Measurements from ENCODE around the gene CRB2. TPM values are rescaled to one million over a fixed set of nuclear protein-coding genes. Genes with fewer than 3 reads are reported as not detected.

Gene CRB2
- total RNA-seq, 1 donor from 2014 or later = 6.8 TPM

DNA sequence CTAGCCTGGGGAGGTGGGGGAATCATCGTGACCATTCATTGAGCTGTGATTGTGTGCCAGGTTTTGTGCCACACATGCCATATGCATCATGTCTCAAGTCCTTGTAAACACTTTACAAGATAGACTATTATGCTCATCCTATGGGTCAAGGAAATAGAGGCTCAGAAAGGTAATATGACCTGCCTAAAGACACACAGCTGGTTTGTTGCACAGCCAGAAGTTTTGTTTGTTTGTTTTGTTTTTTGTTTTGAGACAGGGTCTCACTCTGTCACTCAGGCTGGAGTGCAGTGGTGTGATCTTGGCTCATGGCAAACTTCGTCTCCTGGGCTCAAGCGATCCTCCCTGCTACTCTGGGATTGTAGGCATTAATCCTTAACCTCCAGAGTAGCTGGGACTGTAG, 21.4 kb upstream of the CRB2 start:
- Mint-ChIP-seq H3K9me3 (ENCODE audit: unreplicated experiment) (peaks cover 1% of the 10 kb centered on the region), H3K27ac (ENCODE audit: unreplicated experiment) (no peak overlapping the region), H3K36me3 (ENCODE audit: unreplicated experiment) (no peaks in the 10 kb centered on the region), H3K4me1 (ENCODE audit: low read depth, unreplicated experiment) (peaks cover 1% of the 10 kb centered on the region), H3K27me3 (ENCODE audit: unreplicated experiment) (peaks cover 5% of the 10 kb centered on the region), H3K4me3 (ENCODE audit: unreplicated experiment) (no peak overlapping the region)
- no peak for DNase-seq
- no peak for TF ChIP-seq CTCF (IDR thresholded peaks at IDR 0.05; ENCODE audit: partially characterized antibody, unreplicated experiment)

DNA sequence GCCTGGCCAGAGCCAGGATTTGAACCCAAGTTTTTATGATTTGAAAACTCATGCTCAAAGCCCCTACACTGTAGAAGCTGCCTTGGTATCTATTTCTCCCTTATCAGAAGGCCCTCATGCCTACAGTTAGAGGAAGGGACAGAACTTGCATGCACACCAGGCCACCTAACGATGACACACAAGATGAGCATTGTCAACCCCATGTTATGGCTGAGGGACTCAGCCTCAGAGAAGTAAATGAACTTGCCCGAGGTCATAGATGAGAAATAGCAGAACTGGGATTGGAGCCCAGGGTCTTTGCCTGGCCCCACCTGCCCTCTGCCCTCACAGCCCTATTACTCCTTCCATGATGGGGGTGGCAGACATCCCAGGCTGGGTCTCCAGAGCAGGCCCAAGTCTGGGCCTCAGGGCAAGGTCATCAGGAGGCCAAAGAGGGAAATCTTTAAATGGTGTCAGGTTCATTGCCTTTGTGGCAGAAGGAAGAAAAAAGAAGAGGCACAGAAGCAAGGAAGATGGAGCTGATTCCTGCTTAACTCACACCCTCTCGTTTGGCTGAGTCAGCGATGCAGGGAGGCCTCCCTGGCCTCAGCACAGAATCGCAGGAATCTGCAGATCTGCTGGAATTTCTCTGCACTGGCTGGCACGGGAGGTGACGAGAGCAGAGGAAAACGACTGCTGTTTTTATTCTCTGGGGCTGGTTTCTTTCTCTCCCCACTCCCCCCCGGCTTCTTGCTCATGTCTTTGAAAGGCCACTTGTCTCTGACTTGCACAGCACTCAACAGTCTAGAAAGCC, 20.6 kb upstream of the CRB2 start:
- Mint-ChIP-seq H3K27ac (ENCODE audit: unreplicated experiment) (no peak overlapping the region), H3K4me3 (ENCODE audit: unreplicated experiment) (no peak overlapping the region), H3K9me3 (ENCODE audit: unreplicated experiment) (peaks cover 1% of the 10 kb centered on the region), H3K27me3 (ENCODE audit: unreplicated experiment) (peaks cover 5% of the 10 kb centered on the region), H3K36me3 (ENCODE audit: unreplicated experiment) (no peaks in the 10 kb centered on the region), H3K4me1 (ENCODE audit: low read depth, unreplicated experiment) (peaks cover 1% of the 10 kb centered on the region)
- no peak for DNase-seq
- TF ChIP-seq CTCF (IDR thresholded peaks at IDR 0.05; ENCODE audit: partially characterized antibody, unreplicated experiment) = no peak

DNA sequence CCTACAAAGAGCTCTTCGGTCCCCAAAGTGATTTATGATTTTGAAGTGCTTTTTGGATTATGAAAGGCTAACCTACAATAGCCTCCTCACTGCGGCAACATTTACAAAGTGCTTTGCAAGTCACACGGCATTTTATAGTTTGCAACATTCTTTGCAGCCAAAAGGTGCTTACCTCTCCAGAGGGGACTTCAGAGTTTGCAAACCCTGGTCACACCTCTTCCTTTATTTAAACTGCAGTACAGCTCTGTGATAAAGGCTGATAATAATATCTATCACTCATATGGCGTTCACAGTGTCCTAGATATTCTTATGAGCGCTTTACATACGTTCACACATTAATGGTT, 20.0 kb upstream of the CRB2 start:
- no peak for DNase-seq
- TF ChIP-seq CTCF (IDR thresholded peaks at IDR 0.05; ENCODE audit: partially characterized antibody, unreplicated experiment) = no peak
- H3K4me3 Mint-ChIP-seq (ENCODE audit: unreplicated experiment) = no peak overlapping the region
- H3K4me1 Mint-ChIP-seq (ENCODE audit: low read depth, unreplicated experiment) = peaks cover 1% of the 10 kb centered on the region
- peaks cover 1% of the 10 kb centered on the region for H3K9me3 Mint-ChIP-seq (ENCODE audit: unreplicated experiment)
- no peak overlapping the region for H3K27ac Mint-ChIP-seq (ENCODE audit: unreplicated experiment)
- H3K36me3 Mint-ChIP-seq (ENCODE audit: unreplicated experiment) = no peaks in the 10 kb centered on the region
- H3K27me3 Mint-ChIP-seq (ENCODE audit: unreplicated experiment) = peaks cover 5% of the 10 kb centered on the region

DNA sequence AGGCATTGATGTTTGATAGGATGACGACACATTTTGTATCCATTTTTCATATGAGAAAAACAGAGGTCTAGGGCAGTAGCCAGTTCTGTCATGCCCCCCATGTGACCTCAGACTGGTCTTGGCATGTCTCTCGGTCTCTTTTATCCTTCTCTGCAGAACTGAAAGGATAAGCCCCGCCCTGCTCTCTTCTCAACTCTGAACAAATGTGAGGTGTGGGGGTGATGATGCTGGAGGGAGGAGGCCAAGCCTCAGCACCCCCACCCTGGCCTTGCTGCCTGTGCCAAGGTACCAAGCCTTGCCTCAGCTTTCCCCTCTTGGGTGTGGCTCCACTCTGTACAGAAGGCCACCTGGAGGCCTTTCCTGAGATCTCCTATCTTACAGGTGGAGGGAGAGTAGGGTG, 19.5 kb upstream of the CRB2 start:
- Mint-ChIP-seq H3K36me3 (ENCODE audit: unreplicated experiment) (no peaks in the 10 kb centered on the region), H3K4me1 (ENCODE audit: low read depth, unreplicated experiment) (peaks cover 1% of the 10 kb centered on the region), H3K27ac (ENCODE audit: unreplicated experiment) (no peak overlapping the region)

More for the DNA sequence above, 19.5 kb upstream of the CRB2 start:
- no peak for DNase-seq
- TF ChIP-seq CTCF (IDR thresholded peaks at IDR 0.05; ENCODE audit: partially characterized antibody, unreplicated experiment) = no peak
- Mint-ChIP-seq H3K27me3 (ENCODE audit: unreplicated experiment) (peaks cover 5% of the 10 kb centered on the region), H3K9me3 (ENCODE audit: unreplicated experiment) (peaks cover 1% of the 10 kb centered on the region), H3K4me3 (ENCODE audit: unreplicated experiment) (no peak overlapping the region)
